Stimulated activated CD8-positive, alpha-beta memory T cell treated with anti-CD3 and anti-CD28 coated beads, Interleukin-4, amount 100 ng/mL, for 48 hours (primary cell): Measurements from ENCODE around the gene PSMC3IP.
"Not testable (repeated sequence)": the region's sequence is repeated elsewhere in the genome, so short reads cannot be mapped to it uniquely, and the experiment has no call there.

Experiments used
- DNase-seq: peaks from one replicate; pipeline ENCODE4 v3.0.0-alpha.2; 2020

PSMC3IP gene

DNA sequence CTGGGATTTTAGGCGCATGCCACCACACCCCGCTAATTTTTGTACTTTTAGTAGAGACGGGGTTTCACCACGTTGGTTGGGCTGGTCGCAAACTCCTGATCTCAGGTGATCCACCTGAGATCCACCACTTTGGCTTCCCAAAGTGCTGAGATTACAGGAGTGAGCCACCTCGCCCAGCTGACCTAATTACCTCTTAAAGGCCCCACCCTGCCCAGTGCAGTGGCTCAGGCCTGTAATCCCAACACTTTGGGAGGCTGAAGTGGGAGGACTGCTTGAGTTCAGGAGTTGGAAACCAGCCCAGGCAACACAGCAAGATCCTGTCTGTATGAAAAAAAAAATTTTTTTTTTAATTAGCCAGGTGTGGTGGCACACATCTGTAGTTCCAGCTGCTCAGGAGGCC is 18.5 kb downstream of the PSMC3IP start:
- no peak for DNase-seq

DNA sequence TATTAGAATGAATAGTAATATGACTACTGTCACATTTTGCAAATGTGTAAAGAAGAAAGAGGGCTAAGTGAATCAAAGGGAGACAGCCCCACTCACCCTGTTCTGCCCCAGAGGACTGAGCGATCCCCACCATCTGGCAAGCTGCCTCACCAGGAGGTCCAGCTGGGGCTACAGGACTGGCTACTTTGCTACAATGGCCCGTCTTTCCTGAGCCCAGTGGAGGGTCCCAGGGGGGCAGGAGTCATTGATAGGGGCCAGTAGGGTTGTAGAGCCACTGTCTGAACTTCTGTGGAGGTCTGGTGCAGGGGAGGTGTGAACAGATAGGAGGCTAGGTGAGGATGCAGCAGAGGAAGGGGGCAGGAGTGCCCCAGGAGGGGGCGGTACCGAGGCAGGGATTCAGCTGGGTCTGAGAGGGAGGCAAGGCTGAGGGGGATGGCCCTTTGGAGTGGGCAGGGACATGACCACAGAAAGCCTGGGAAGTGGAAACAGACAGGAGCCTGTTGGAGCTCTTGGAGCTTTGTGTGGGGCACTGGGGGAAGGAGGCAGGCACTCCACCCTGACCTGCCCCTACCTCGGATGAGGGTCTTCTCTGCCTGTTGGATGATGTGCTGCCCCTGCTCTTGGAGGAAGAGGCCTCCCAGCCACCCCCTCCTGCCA is 21.4 kb downstream of the PSMC3IP start:
- DNase-seq: not testable (repeated sequence)

DNA sequence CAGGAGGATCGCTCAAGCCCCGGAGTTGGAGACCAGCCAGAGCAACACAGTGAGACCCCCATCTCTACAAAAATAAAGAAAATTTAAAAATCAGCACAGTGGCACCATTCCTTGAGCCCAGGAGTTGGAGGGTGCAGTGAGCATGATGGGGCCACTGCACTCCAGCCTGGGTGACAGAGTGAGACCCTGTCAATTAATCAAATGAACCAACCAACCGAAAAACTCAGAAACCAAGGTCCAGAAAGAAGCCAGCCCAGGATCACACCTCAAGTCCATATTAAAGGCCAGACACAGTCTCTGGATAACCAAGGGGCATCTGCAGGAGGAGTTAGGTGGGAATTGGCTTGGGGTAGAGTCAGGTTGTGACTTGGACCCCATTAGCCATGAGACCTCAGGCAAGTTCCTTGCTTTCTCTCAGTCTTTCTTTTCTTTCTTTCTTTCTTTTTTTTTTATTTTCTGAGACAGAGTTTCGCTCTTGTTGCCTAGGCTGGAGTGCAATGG is 22.4 kb downstream of the PSMC3IP start:
- DNase-seq: no peak

DNA sequence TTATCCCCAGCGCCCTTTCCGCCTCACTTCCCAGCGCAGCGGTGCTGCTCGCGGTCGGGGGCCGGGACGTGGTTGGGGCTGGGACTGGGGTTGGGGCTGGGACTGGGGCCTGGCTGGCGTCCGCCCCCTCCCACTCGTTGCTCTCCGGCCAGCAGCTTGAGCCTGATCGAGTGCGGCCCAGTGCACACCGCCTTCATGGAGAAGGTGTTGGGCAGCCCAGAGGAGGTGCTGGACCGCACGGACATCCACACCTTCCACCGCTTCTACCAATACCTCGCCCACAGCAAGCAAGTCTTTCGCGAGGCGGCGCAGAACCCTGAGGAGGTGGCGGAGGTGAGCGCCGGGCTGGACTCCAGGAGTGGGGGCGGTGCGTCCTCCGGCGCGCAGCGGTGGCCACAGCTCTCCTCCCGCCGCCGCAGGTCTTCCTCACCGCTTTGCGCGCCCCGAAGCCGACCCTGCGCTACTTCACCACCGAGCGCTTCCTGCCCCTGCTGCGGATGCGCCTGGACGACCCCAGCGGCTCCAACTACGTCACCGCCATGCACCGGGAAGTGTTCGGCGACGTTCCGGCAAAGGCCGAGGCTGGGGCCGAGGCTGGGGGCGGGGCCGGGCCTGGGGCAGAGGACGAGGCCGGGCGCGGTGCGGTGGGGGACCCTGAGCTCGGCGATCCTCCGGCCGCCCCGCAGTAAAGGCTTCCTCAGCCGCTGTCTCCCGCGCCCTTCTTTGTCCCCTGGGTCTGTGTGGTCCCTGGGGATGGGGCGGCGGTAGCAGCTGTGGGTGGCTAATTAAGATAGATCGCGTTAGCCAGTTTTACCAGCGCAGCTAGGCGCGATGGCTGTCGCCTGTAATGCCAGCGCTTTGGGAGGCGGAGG is 23.0 kb downstream of the PSMC3IP start:
- DNase-seq: peak; percentile 89

DNA sequence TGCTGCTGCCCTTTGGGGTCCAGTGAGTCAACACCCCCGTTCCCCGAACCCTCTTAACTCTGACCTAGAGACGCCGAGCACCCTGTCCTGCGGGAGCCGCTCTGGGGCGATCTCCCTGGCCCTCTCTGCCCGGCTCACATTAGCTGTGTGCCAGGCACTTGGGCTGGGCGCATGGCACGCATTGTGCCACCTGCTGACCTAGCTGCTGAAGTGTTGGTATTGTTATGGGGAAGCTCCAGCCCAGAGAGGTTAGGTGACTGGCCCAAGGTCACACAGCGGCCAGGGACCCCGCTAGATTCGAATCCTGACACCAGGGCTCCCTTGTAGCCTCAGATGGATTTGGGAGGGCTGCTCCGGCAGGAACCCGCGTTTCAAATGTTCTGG is 23.7 kb downstream of the PSMC3IP start:
- DNase-seq: no peak

DNA sequence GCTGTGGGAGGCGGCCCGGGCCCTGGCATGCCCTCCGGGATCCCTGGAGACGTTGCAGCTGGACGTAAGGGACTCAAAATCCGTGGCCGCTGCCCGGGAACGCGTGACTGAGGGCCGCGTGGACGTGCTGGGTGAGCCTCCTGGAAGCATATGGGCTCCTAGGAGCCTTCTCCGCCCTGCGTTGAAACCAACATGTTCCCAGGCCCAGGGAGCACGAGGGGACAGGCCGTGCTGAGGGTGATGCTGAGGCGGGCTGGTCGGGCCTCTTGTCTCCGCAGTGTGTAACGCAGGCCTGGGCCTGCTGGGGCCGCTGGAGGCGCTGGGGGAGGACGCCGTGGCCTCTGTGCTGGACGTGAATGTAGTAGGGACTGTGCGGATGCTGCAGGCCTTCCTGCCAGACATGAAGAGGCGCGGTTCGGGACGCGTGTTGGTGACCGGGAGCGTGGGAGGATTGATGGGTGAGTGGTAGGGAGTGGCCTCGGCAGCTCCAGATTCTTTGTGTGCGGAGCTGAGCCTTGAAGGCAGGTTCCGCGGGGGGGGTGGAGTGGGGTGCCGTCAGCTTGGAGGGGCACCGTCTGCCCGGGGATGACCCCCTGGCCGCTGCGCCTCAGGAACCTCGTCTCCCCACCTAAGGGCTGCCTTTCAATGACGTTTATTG is 24.2 kb downstream of the PSMC3IP start:
- DNase-seq: no peak

DNA sequence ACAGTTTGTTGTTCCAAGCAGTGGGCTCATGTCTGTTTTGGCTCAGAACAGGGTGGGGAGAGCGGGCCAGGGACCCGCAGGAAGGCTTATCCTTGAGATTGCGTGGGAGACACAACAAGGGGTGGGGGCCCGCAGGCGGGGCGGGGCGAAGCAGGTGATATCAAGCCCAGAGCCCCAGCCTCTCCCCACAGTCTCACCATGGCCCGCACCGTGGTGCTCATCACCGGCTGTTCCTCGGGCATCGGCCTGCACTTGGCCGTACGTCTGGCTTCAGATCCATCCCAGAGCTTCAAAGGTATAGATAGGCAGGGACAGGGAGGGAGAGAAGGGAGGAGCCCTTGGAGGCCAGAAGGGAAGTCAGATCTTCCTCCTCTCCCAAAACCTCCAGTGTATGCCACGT is 24.8 kb downstream of the PSMC3IP start, which contains the start of gene HSD17B1:
HSD17B1 (plus strand) TSS at position 188 of the 400 bp plus-strand sequence; CDS start at position 199, 11 bp downstream.
- not testable (repeated sequence) for DNase-seq

DNA sequence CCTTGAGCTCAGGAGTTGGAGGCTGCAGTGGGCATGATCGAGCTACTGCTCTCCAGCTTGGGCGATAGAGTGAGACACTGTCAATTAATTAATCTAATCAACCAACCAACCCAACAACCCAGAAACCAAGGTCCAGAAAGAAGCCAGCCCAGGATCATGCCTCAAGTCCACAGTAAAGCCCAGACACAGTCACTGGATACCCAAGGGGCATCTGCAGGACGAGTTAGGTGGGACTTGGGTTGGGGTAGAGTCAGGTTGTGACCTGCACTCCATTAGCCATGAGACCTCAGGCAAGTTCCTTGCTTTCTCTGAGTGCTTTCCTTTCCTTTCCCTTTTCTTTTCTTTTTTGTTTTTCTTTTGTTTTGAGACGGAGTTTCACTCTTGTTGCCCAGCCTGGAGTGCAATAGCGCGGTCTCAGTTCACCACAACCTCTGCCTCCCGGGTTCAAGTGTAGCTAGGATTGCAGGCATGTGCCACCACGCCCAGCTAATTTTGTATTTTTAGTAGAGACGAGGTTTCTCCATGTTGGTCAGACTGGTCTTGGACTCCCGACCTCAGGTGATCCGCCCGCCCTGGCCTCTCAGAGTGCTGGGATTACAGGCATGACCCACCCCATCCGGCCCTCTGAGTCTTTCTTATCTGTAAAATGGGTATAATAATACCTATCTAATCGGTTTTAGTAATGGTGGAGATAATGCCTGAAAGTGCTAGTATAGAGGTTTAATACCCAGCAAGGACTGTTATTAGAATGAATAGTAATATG is 28.4 kb downstream of the PSMC3IP start:
- DNase-seq: no peak

DNA sequence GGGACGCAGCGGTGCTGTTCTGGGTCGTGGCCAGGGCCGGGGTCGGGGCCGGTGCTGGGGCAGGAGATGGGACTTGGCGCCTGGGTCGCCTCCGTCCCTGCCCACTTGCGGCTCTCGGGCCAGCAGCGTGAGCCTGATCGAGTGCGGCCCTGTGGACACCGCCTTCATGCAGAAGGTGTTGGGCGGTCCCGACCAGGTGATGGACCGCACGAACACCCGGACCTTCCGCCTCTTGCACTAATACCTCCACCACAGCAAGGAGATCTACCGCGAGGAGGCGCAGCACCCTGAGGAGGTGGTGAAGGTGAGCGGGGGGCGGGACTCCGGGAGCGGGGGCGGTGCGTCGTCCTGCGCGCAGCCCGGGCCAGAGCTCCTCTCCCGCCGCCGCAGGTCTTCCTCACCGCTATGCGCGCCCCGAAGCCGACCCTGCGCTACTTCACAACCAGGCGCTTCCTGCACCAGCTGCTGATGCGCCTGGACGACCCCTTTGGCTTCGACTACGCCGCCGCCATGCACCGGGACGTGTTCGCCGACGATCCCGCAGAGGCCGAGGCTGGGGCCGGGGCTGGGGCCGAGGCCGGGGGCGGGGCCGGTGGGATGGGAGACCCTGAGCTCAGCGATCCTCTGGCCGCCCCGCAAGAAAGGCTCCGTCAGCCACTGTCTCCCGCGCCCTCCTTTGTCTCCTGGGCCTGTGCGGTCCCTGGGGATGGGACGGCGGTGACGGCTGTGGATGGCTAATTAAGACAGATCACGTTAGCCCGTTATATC is 29.3 kb downstream of the PSMC3IP start:
- DNase-seq: peak; percentile 87

DNA sequence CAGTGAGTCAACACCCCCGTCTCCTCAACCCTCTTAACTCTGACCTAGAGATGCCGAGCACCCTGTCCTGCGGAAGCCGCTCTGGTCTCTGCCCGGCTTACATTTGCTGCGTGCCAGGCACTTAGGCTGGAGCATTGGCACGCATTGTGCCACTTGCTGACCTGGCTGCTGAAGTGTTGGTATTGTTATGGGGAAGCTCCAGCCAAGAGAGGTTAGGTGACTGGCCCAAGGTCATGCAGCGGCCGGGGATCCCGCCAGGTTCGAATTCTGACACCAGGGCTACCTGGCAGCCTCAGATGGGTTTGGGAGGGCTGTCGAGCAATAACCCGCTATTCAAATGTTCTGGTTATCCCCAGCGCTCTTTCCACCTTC is 29.8 kb downstream of the PSMC3IP start:
- no peak for DNase-seq

DNA sequence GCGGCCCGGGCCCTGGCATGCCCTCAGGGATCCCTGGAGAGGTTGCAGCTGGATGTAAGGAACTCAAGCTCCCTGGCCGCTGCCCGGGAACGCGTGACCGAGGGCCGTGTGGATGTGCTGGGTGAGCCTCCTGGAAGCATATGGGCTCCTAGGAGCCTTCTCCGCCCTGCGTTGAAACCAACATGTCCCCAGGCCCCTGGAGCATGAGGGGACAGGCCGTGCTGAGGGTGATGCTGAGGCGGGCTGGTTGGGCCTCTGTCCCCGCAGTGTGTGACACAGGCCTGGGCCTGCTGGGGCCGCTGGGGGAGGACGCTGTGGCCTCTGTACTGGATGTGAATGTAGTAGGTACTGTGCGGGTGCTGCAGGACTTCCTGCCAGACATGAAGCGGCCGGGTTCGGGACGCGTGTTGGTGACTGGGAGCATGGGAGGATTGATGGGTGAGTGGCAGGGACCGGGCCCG is 30.5 kb downstream of the PSMC3IP start:
- no peak for DNase-seq

DNA sequence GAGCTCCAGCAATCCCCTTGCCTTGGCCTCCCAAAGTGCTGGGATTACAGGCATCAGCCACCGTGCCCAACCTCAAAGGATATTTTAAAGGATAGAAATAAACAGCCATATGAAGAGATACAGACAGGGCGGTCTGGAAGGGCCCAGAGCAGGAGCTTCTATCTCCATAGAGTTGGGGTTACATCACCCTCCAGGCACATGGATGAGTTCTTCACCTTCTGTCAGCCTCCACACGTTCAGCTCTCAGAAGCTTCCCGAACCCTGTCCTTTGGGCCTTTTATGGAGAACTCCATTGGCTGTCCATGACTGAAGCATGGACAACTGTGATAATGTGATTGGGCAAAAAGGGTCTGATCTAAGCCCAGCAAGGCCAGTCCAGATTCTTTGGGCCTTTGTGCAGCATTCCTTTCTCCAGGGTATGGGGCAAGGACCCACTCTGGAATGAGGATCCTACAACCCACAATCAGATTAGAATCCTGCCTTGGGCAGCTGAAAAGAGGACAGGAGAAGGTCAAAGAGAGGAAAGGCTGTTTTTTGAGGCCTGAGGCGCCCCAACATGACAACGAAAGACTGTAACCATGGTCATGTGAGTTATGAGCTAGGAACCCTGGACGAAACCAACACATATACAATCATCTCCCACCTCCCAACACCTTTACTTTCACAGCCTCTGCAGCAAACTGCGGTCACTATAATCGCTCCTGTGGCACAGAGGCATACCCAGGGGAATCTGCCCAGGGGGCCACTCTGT is 31.6 kb downstream of the PSMC3IP start:
- DNase-seq: not testable (repeated sequence)

DNA sequence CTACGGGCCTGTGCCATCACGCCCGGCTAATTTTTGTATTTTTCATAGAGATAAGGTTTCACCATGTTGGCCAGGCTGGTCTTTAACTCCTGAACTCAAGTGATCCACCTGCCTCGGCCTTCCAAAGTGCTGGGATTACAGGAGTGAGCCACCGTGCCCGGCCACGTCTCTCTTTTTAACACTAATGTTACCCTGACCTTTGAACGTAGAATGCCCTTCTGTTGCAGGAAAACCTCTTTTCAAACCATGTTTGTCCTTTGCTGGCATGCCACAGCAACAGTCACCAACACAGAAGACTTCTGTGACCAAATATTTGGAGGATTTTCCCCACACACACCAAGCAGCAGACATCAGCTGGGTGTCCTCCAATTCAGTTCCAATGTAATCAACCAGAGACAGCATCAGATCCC is 32.6 kb downstream of the PSMC3IP start:
- DNase-seq: no peak

DNA sequence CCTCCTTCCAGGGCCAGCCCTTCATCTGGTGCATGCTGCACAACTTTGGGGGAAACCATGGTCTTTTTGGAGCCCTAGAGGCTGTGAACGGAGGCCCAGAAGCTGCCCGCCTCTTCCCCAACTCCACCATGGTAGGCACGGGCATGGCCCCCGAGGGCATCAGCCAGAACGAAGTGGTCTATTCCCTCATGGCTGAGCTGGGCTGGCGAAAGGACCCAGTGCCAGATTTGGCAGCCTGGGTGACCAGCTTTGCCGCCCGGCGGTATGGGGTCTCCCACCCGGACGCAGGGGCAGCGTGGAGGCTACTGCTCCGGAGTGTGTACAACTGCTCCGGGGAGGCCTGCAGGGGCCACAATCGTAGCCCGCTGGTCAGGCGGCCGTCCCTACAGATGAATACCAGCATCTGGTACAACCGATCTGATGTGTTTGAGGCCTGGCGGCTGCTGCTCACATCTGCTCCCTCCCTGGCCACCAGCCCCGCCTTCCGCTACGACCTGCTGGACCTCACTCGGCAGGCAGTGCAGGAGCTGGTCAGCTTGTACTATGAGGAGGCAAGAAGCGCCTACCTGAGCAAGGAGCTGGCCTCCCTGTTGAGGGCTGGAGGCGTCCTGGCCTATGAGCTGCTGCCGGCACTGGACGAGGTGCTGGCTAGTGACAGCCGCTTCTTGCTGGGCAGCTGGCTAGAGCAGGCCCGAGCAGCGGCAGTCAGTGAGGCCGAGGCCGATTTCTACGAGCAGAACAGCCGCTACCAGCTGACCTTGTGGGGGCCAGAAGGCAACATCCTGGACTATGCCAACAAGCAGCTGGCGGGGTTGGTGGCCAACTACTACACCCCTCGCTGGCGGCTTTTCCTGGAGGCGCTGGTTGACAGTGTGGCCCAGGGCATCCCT is 34.1 kb downstream of the PSMC3IP start:
- no peak for DNase-seq

DNA sequence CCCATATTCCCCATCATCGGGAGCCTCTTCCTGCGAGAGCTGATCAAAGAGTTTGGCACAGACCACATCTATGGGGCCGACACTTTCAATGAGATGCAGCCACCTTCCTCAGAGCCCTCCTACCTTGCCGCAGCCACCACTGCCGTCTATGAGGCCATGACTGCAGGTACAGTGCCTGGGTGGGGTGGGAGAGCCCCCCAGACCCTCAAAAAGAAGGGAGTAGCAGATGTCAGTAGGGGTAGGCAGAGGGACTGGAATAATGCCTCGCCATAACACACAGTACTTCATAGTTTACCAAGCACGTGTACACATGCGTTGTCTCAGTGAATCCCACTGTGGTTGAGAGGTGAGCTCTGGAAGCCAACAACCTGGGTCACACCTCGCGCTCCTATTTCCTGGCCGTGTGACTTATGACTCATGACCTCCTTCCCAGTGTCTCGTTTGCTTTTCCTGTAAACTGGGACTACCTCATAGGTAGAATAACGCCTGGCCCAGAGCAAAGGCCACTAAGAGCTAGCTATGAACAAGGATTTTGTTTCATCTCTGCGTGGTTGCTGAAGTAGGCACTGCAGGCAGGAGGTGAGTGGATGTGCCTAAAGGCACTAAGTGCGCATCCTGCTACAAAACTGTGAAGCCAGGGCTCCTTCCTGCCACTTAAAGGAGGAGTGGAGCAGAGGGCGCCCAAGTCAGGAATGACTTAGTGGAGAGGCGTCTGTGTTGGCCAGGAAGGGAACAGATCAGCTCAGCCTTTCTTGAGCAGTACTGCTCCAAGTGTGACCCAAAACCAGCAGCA is 36.3 kb downstream of the PSMC3IP start:
- DNase-seq: no peak

DNA sequence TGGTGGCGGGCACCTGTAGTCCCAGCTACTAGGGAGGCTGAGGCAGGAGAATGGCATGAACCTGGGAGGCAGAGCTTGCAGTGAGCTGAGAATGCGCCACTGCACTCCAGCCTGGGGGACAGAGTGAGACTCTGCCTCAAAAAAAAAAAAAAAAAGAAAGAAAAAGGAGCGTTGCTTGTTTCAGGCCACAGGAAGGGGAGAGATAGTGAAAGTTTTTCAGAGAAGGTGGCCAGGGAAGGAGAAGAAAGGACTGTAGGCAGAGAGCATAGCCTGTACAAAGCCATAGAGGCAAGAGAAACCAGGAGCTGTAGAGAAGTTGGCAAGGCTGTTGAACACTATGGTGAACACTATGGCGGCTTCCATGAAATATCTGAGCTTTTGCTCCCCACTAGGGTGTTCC is 37.0 kb downstream of the PSMC3IP start:
- not testable (repeated sequence) for DNase-seq

DNA sequence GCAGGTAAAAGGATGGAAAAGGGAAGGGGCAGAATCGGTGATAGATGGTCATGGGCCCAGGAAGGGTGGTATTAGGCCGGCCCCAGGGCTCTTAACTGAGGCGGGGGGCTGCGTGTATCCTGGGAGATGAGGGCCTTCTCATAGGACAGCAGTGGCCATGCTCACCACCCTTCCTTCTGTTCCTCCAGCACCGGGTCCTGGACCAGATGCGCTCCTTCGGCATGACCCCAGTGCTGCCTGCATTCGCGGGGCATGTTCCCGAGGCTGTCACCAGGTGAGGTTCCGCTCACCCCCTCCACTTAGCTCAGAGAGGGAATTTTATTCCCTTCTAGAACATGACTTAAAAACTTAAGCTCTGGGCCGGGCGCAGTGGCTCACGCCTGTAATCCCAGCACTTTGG is 39.0 kb downstream of the PSMC3IP start:
- no peak for DNase-seq

DNA sequence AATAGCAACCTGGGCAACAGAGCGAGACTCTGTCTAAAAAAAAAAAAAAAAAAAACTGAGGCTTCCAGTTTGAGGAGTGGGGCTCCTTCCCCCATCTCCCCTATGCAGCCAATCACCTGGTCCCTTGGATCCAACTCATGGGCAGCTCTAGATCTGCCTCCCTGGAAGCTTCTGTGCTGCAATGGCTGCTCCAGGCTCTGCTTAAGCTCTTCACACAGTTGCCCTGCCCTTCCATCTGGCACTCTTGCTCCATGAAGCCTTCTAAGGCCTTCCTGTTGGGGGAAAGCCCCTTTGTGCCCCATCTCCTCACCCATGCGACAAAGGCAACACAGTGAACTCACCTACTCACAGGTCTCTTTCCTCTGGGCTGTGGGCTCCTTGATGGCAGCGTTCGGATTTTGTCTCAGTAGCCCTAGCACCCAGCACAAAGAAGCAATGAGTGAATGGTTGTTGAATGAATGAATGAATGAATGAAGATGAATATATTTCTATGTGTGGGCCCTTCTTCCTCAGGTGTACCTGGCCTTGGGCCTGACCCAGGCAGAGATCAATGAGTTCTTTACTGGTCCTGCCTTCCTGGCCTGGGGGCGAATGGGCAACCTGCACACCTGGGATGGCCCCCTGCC is 39.6 kb downstream of the PSMC3IP start:
- DNase-seq: no peak
